GM06990 (cell line): ENCODE measurements around the gene FXYD6.

ENCODE experiments used
- DNase-seq: peaks from one replicate; pipeline ENCODE4 v3.0.0-alpha.2; 2011; ENCODE audit not compliant: insufficient read length; ENCODE audit errors: extremely low read depth
- H3K27me3 ChIP-seq: replicated peaks from 2 replicates; pipeline ENCODE4 v1.6.0; 2011; ENCODE audit warnings: low read length; ENCODE audit not compliant: control insufficient read depth, insufficient read depth
- H3K36me3 ChIP-seq: 2 replicates; pipeline ENCODE4 v1.5.1; 2011; ENCODE audit warnings: low read length; ENCODE audit not compliant: control insufficient read depth, insufficient read depth
- H3K4me3 ChIP-seq: replicated peaks from 2 replicates; pipeline ENCODE4 v1.5.1; 2011; ENCODE audit warnings: low read depth, mild to moderate bottlenecking, control low read depth, low read length
- CTCF ChIP-seq: IDR thresholded peaks from 2 replicates; pipeline ENCODE4 v1.5.1; 2011; ENCODE audit warnings: low read length, control low read depth, mild to moderate bottlenecking, inconsistent platforms; ENCODE audit not compliant: insufficient read depth, poor library complexity, severe bottlenecking

The FXYD6 gene

GRCh38 chr11:117834068-117834810 is 42.2 kb downstream of the FXYD6 start:
- TF ChIP-seq CTCF = no peak

GRCh38 chr11:117833401-117833891 is 43.0 kb downstream of the FXYD6 start:
- no peak for DNase-seq
- no peak for TF ChIP-seq CTCF
- Histone ChIP-seq H3K36me3 (no peaks in the 10 kb centered on the region), H3K27me3 (peaks cover 1% of the 10 kb centered on the region), H3K4me3 (no peak overlapping the region)

More at GRCh38 chr11:117834068-117834810, 42.2 kb downstream of the FXYD6 start:
- H3K36me3 ChIP-seq = no peaks in the 10 kb centered on the region
- DNase-seq = no peak
- H3K27me3 ChIP-seq = peaks cover 1% of the 10 kb centered on the region
- H3K4me3 ChIP-seq = no peak overlapping the region

GRCh38 chr11:117832511-117832910 is 43.9 kb downstream of the FXYD6 start:
- no peak for DNase-seq
- no peak for TF ChIP-seq CTCF
- Histone ChIP-seq H3K4me3 (no peak overlapping the region), H3K27me3 (peaks cover 1% of the 10 kb centered on the region; the same call in 1 of the 2 replicates), H3K36me3 (no peaks in the 10 kb centered on the region)

GRCh38 chr11:117831661-117832415 is 44.6 kb downstream of the FXYD6 start:
- TF ChIP-seq CTCF = no peak
- Histone ChIP-seq H3K4me3 (no peak overlapping the region), H3K27me3 (0 out of 2 replicates have a peak, but pooled peaks cover 1% of the 10 kb centered on the region), H3K36me3 (no peaks in the 10 kb centered on the region)
- no peak for DNase-seq

- TF ChIP-seq CTCF = no peak
- no peak for DNase-seq
- Histone ChIP-seq H3K27me3 (0 out of 2 replicates have a peak, but pooled peaks cover 1% of the 10 kb centered on the region), H3K4me3 (no peak overlapping the region), H3K36me3 (no peaks in the 10 kb centered on the region)
These were observed 45.6 kb downstream of the FXYD6 start for GRCh38 chr11:117830674-117831351.
